Measurements from ENCODE around the gene NOG.
A peak's percentile ranks its signal among the peaks of the same experiment; 100 is the strongest.

NOG gene

DNA sequence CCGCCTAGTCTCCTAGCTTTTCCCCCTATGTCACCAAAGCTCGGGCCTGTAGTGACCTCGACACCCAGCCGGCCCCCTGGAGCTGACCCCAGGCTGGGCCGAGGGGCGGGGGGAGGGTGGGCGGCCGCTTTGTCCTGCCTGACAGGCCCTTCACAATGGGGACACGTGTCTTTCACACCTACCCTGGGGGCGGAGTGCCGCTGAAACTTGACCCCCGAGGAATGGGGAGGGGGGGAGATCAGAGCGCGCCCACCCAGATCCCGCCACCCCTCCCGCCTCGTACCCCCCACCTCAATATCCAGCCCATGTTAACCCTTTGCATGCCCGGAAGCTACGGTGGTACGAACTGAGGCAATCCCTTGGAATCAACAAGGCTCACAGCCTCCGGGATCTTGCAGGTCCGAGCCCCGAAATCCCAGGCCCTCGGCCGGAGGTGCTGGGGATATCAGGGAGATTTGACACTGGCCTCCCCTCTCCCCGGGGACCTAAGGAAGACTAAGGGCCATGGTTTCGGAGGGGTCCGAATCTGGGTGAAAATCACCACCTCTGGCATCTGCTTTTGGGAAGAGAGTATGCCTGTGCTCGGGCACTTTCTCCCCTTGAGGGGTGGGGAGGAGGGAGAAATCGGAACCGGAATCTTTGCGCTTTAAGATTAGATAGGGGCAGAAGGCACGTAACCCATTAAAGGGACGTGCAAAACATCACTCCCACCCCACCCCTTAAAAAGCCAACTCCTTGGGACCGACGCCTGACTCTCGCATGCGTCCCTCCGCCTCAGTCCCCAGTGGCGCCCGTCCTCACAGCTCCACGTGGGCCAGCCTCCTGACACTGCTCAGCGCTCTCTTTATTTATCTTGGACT is 2.6 kb downstream of the NOG start:
- TF ChIP-seq, protein P1, sequence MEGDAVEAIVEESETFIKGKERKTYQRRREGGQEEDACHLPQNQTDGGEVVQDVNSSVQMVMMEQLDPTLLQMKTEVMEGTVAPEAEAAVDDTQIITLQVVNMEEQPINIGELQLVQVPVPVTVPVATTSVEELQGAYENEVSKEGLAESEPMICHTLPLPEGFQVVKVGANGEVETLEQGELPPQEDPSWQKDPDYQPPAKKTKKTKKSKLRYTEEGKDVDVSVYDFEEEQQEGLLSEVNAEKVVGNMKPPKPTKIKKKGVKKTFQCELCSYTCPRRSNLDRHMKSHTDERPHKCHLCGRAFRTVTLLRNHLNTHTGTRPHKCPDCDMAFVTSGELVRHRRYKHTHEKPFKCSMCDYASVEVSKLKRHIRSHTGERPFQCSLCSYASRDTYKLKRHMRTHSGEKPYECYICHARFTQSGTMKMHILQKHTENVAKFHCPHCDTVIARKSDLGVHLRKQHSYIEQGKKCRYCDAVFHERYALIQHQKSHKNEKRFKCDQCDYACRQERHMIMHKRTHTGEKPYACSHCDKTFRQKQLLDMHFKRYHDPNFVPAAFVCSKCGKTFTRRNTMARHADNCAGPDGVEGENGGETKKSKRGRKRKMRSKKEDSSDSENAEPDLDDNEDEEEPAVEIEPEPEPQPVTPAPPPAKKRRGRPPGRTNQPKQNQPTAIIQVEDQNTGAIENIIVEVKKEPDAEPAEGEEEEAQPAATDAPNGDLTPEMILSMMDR (IDR thresholded peaks at IDR 0.05; ENCODE audit: borderline replicate concordance, control extremely low read depth, extremely low read depth, insufficient read depth, missing control alignments) = no peak
- DNase-seq (ENCODE audit: low spot score) = peak; percentile 32
- in situ Hi-C loops (cut with MboI; ENCODE audit: low sequenced_read_pairs, unreplicated experiment) = no loop called here

DNA sequence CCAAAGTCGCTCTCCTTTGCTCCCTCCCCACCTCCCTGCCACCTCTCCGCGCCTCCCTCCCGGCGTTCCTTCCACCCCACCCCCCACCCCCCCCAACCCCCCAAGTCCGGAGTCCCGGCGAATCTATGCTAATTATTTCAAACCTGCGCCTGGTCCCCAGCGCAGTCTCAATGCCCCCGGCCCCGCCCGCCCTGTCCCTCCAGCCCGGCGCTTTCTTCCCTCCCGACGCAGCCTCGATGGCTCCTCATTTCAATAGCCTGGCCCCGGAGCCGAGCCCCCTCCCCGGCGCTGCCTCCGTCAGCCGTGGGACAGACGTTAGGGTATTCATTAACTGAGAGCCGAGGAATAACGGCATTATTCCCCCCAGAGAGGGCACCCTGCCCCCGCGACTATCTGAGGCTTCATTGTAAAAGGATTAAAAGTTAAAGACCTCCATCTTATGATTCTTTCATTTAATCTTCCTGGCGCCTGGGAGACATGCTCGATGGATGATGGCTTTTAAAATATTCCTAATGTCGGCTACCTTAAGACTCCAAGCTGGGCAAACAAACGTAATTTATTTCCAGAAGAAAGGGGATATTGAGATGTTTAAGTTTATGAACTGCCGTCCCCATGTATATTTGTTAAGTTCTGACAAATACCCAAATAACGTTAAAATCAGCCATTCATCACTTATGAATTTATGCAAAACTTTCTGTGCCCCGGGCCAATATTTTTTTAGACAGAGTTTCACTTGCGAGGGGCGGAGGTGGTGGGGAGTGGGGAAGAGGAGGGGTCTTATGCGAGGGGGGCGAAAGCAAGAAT is 3.4 kb downstream of the NOG start:
- in situ Hi-C loops (cut with MboI; ENCODE audit: low sequenced_read_pairs, unreplicated experiment) = no loop called here
- TF ChIP-seq, protein P1 (IDR thresholded peaks at IDR 0.05; ENCODE audit: borderline replicate concordance, control extremely low read depth, extremely low read depth, insufficient read depth, missing control alignments) = no peak
- DNase-seq (ENCODE audit: low spot score) = no peak

DNA sequence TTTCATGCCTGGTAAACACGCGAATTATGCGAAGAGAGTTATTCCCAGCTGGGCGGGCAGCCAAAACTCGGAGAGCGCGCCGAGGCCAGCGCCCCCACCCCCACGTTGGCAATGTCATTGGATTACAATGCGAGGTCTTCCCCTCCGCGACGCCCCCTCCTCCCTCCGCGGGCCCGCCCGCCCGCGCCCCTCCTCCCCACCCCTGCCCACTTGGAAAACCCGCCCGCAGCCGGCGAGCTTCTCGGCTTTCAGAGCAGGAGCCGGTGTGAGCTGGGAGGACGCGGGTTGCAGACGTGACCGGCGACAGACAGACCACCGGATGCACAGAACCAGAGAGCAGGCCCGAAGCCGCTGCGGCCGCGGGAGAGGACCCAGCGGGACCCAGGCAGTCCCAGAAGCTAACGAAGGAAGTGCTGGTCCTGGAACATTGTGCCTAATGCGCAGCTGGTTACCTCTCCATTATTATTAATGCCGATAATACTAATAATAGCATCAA is 4.0 kb downstream of the NOG start:
- DNase-seq (ENCODE audit: low spot score) = no peak
- in situ Hi-C loops (cut with MboI; ENCODE audit: low sequenced_read_pairs, unreplicated experiment) = no loop called here

DNA sequence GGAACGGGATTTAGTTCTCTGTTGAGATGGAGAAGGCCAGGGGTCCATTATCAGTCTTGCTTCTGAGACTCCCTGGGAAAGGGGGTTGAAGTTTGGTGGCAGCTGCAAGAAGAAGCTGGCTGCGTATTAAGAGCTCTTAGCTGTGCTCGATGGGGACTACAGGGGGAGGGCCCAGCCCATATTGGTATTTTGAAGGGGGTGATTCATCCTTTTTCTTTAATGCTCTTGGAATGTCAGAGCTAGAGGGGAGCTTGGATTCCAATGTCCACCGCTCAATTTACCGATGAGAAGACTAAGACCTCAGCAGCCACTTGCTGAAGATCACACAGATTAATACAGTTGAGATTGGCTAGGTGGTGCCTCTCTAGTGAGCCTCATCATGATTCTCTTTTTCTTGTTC is 5.0 kb downstream of the NOG start:
- DNase-seq (ENCODE audit: low spot score) = no peak
- in situ Hi-C loops (cut with MboI; ENCODE audit: low sequenced_read_pairs, unreplicated experiment) = no loop called here
- TF ChIP-seq, protein P1 (IDR thresholded peaks at IDR 0.05; ENCODE audit: borderline replicate concordance, control extremely low read depth, extremely low read depth, insufficient read depth, missing control alignments) = no peak

More for the DNA sequence above, 4.0 kb downstream of the NOG start:
- TF ChIP-seq, protein P1 (IDR thresholded peaks at IDR 0.05; ENCODE audit: borderline replicate concordance, control extremely low read depth, extremely low read depth, insufficient read depth, missing control alignments) = no peak

DNA sequence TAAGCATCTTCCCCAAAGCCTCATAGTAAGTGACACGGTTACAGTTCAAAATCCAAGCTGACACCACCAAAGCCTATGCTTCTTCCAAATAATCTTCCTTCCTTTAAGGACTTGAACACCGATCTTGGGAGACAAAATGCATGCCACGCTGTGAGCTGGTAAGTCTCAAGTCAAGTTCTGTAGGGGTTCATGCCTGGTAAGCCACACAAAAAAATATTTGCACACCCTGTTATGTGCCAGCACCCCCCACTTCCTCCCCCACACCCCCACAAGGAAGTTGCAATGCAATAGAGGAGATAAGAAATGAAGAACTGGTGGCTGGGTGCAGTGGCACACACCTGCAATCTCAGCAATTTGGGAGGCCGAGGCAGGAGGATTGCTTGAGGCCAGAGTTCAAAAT is 5.6 kb downstream of the NOG start:
- in situ Hi-C loops (cut with MboI; ENCODE audit: low sequenced_read_pairs, unreplicated experiment) = no loop called here
- TF ChIP-seq, protein P1 (IDR thresholded peaks at IDR 0.05; ENCODE audit: borderline replicate concordance, control extremely low read depth, extremely low read depth, insufficient read depth, missing control alignments) = no peak
- no peak for DNase-seq (ENCODE audit: low spot score)

DNA sequence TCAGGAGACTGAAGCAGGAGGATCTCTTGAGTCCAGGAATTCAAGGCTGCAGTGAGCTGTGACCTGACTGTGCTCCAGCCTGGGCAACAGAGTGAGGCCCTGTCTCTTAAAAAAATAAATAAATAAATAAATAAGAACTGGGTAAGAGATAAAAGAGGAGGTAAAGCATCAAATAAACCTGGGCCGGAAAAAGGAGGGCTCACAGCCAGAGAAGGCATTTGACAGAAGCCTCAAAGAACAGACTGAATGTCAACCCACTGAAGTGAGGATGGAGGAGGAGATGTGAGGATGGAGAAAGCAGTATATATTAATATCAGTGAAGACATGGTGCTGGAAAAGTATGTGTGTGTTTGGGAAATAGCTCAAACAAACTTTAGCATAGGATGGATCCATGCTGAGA is 6.1 kb downstream of the NOG start:
- in situ Hi-C loops (cut with MboI; ENCODE audit: low sequenced_read_pairs, unreplicated experiment) = no loop called here
- DNase-seq (ENCODE audit: low spot score) = no peak
- TF ChIP-seq, protein P1 (IDR thresholded peaks at IDR 0.05; ENCODE audit: borderline replicate concordance, control extremely low read depth, extremely low read depth, insufficient read depth, missing control alignments) = no peak
